GDM1 (cell line): ENCODE data around the gene HNRNPUL2.

Source experiments
- DNase-seq: peaks from one replicate; lab custom pipeline; 2025; lab: John Stamatoyannopoulos, UW

Gene HNRNPUL2

GRCh38 chr11:62667460-62667859, 59.8 kb downstream of the HNRNPUL2 start:
- no peak for DNase-seq

- no peak for DNase-seq
Observed at GRCh38 chr11:62666259-62666926, 60.9 kb downstream of the HNRNPUL2 start.

GRCh38 chr11:62665599-62666258, 61.5 kb downstream of the HNRNPUL2 start:
- DNase-seq: no peak

- DNase-seq: peak; percentile 84
Observed at GRCh38 chr11:62665075-62665598, 62.1 kb downstream of the HNRNPUL2 start, which contains the start of the genes C11orf98 and CSKMT. Gene C11orf98 (minus strand): TSS chr11:62665210. CDS start chr11:62665169, 41 bp downstream. Gene CSKMT (plus strand): TSS chr11:62665312. CDS start chr11:62665880, 568 bp downstream.

GRCh38 chr11:62664405-62665074, 62.7 kb downstream of the HNRNPUL2 start:
- DNase-seq: no peak
